Osteoblast (primary cell): ENCODE measurements around the gene SIGLEC9. TPM values are rescaled to one million over a fixed set of nuclear protein-coding genes. Genes with fewer than 3 reads are reported as not detected.
"Not testable (repeated sequence)": the region's sequence is repeated elsewhere in the genome, so short reads cannot be mapped to it uniquely, and the experiment has no call there.

Experiments used
- DNase-seq: peaks from one replicate; pipeline ENCODE4 v3.0.0; 2011; ENCODE audit warnings: low spot score, mixed read lengths; ENCODE audit not compliant: insufficient read length; ENCODE audit errors: missing footprints
- H2AFZ ChIP-seq: 2 replicates; pipeline ENCODE4 v1.6.0; 2011; ENCODE audit warnings: mild to moderate bottlenecking, low read length
- H3K27ac ChIP-seq: 2 replicates; pipeline ENCODE4 v1.5.1; 2011; ENCODE audit warnings: mild to moderate bottlenecking, low read depth, low read length, moderate library complexity
- H3K27me3 ChIP-seq: 2 replicates; pipeline ENCODE4 v1.6.0; 2012; ENCODE audit warnings: mild to moderate bottlenecking, control low read depth, inconsistent platforms, low read length, moderate library complexity; ENCODE audit not compliant: insufficient read depth
- H3K36me3 ChIP-seq: 2 replicates; pipeline ENCODE4 v1.5.1; 2011; ENCODE audit warnings: mild to moderate bottlenecking, low read length, control low read depth, moderate library complexity; ENCODE audit not compliant: insufficient read depth
- H3K4me1 ChIP-seq: 2 replicates; pipeline ENCODE4 v1.5.1; 2011; ENCODE audit warnings: mild to moderate bottlenecking, low read length, control low read depth, moderate library complexity; ENCODE audit not compliant: insufficient read depth
- H3K4me2 ChIP-seq: 2 replicates; pipeline ENCODE4 v1.6.0; 2011; ENCODE audit warnings: mild to moderate bottlenecking, low read length; ENCODE audit not compliant: insufficient read depth
- H3K4me3 ChIP-seq: fragments of 200-600 bp; sonication (generic); 3 replicates; pipeline ENCODE4 v1.5.1; 2012; ENCODE audit warnings: mild to moderate bottlenecking, low read length, inconsistent platforms; ENCODE audit not compliant: insufficient read depth
- H3K79me2 ChIP-seq: 2 replicates; pipeline ENCODE4 v1.6.0; 2012; ENCODE audit warnings: mild to moderate bottlenecking, low read length, control low read depth, inconsistent platforms; ENCODE audit not compliant: insufficient read depth
- H3K9me3 ChIP-seq: 2 replicates; pipeline ENCODE4 v1.5.1; 2011; ENCODE audit warnings: low read depth, low read length, control low read depth
- H4K20me1 ChIP-seq: 2 replicates; pipeline ENCODE4 v1.6.0; 2012; ENCODE audit warnings: mild to moderate bottlenecking, low read length, control low read depth; ENCODE audit not compliant: insufficient read depth
- CTCF ChIP-seq: IDR thresholded peaks from 2 replicates; pipeline ENCODE4 v1.5.1; 2011; ENCODE audit warnings: mild to moderate bottlenecking, low read depth, low read length, moderate library complexity; ENCODE audit errors: extremely low read depth
- total RNA-seq: library from RNA; depleted of rRNA; stranded (reverse); fragments of >200 nt; gene quantifications from 2 replicates; pipeline ENCODE4 v1.2.3, GENCODE V29; 2012

The SIGLEC9 gene
- total RNA-seq, 1 donor: not detected

DNA sequence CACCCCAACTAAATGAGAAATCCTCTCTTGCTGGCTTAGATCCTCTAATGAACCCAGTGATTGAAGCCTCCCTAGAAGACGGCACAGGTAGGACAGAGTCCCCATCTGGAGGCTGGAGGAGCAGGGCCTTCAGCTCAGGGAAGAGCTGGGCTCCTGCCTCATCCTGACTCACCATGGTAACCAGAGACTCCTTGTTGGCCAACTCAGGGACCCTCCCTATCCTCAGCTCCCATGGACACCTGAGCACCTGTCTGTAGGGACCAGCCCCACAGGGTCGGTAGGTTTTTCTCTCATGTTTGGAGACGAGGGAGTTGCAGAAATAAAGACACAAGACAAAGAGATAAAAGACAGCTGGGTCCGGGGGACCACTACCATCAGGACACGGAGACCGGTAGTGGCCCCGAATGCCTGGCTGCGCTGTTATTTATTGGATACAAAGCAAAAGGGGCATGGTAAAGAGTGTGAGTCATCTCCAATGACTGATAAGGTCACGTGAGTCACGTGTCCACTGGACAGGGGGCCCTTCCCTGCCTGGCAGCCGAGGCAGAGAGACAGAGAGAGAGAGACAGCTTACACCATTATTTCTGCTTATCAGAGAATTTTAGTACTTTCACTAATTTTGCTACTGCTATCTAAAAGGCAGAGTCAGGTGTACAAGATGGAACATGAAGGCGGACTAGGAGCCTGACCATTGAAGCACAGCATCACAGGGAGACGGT is 44.0 kb downstream of the SIGLEC9 start:
- Histone ChIP-seq H3K27ac (no peak overlapping the region), H3K27me3 (peaks cover 23% of the 10 kb centered on the region), H3K4me2 (no peak overlapping the region), H2AFZ (no peak overlapping the region), H3K4me3 (no peak overlapping the region), H3K4me1 (no peaks in the 10 kb centered on the region), H3K79me2 (no peaks in the 10 kb centered on the region), H3K36me3 (no peaks in the 10 kb centered on the region), H4K20me1 (no peaks in the 10 kb centered on the region), H3K9me3 (no peaks in the 10 kb centered on the region)
- no peak for DNase-seq
- TF ChIP-seq CTCF: no peak

DNA sequence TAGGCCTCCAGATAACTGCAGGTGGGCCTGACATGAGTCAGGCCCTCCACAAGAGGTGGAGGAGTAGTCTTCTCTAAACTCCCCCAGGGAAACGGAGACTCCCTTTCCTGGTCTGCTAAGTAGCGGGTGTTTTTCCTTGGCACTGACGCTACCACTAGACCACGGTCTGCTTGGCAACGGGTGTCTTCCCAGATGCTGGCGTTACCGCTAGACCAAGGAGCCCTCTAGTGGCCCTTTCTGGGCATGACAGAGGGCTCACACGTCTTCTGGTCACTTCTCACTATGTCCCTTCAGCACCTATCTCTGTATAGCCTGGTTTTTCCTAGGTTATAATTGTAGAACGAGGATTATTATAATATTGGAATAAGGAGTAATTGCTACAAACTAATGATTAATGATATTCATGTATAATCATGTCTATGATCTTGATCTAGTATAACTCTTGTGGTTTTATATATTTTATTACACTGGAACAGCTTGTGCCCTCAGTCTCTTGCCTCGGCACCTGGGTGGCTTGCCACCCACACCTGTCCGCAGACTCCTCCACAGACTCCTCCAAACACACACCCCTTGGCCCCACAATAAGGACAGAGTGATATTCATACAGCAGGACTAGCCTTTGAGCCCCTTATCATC is 44.7 kb downstream of the SIGLEC9 start:
- H3K4me2 ChIP-seq, H3K9me3 ChIP-seq, H2AFZ ChIP-seq, H3K36me3 ChIP-seq, H3K79me2 ChIP-seq, H4K20me1 ChIP-seq, H3K27ac ChIP-seq, H3K4me3 ChIP-seq, DNase-seq, H3K4me1 ChIP-seq: not testable (repeated sequence)
- peaks cover 23% of the 10 kb centered on the region for H3K27me3 ChIP-seq
- TF ChIP-seq CTCF: peak; percentile 69

GRCh38 chr19:51172223-51172622 is 47.5 kb downstream of the SIGLEC9 start:
- no peaks in the 10 kb centered on the region for H3K79me2 ChIP-seq
- H3K4me2 ChIP-seq: no peak overlapping the region
- no peak for TF ChIP-seq CTCF
- no peaks in the 10 kb centered on the region for H3K36me3 ChIP-seq
- H2AFZ ChIP-seq: no peak overlapping the region
- no peak overlapping the region for H3K4me3 ChIP-seq
- no peaks in the 10 kb centered on the region for H3K4me1 ChIP-seq
- no peak for DNase-seq
- H3K9me3 ChIP-seq: no peaks in the 10 kb centered on the region
- no peak overlapping the region for H3K27ac ChIP-seq
- no peaks in the 10 kb centered on the region for H4K20me1 ChIP-seq
- H3K27me3 ChIP-seq: peaks cover 10% of the 10 kb centered on the region

DNA sequence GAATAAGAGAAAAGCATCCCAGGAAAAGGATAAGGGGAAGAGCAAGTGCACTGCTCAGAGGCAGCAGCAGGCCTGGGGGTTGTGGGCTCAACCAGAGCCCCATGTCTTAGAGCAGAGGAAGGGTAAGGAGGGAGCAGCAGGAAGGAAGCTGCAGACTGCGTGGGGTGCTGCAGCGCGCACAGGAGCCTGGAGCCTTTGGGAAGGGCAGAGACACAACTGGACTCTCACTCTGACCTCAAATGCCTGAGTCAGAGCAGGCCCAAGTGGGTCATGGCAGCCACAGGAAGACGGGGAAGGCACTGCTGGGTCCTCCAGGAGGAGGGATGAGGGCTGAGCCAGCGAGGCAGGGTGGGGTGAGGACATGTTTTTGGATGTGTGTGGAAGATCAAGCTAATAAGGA is 49.0 kb downstream of the SIGLEC9 start:
- no peak overlapping the region for H2AFZ ChIP-seq
- no peak overlapping the region for H3K4me3 ChIP-seq
- H4K20me1 ChIP-seq: no peaks in the 10 kb centered on the region
- peaks cover 7% of the 10 kb centered on the region for H3K27me3 ChIP-seq
- no peaks in the 10 kb centered on the region for H3K4me1 ChIP-seq
- DNase-seq: no peak
- H3K9me3 ChIP-seq: no peaks in the 10 kb centered on the region
- TF ChIP-seq CTCF: no peak
- no peaks in the 10 kb centered on the region for H3K36me3 ChIP-seq
- H3K27ac ChIP-seq: no peak overlapping the region
- H3K4me2 ChIP-seq: no peak overlapping the region
- H3K79me2 ChIP-seq: no peaks in the 10 kb centered on the region
